Trophoblast cell (in vitro differentiated cells and primary cell): ENCODE measurements around the gene GPR162.

Source experiments
- DNase-seq, 2 donors: peaks; one replicate each; pipeline ENCODE4 v3.0.0-alpha.2; 2016
- H2AFZ ChIP-seq: 2 replicates; pipeline ENCODE4 v1.6.1; 2013; ENCODE audit warnings: low read length, moderate library complexity, mild to moderate bottlenecking; ENCODE audit not compliant: insufficient read depth, poor library complexity
- H2AK5ac ChIP-seq: 2 replicates; pipeline ENCODE4 v1.6.1; 2013; ENCODE audit warnings: mild to moderate bottlenecking, low read length
- H2BK120ac ChIP-seq: 2 replicates; pipeline ENCODE4 v1.6.1; 2013; ENCODE audit warnings: low read length, mild to moderate bottlenecking, moderate library complexity; ENCODE audit not compliant: insufficient read depth, poor library complexity
- H2BK12ac ChIP-seq: 2 replicates; pipeline ENCODE4 v1.6.1; 2013; ENCODE audit warnings: mild to moderate bottlenecking, low read length, moderate library complexity
- H2BK5ac ChIP-seq: 2 replicates; pipeline ENCODE4 v1.6.1; 2013; ENCODE audit warnings: low read length, low read depth, moderate library complexity, mild to moderate bottlenecking; ENCODE audit not compliant: poor library complexity
- H3K14ac ChIP-seq: 2 replicates; pipeline ENCODE4 v1.6.1; 2013; ENCODE audit warnings: mild to moderate bottlenecking, low read length
- H3K18ac ChIP-seq: 2 replicates; pipeline ENCODE4 v1.6.1; 2013; ENCODE audit warnings: mild to moderate bottlenecking, low read length
- H3K23ac ChIP-seq: 2 replicates; pipeline ENCODE4 v1.6.1; 2013; ENCODE audit warnings: low read length
- H3K27ac ChIP-seq: 2 replicates; pipeline ENCODE4 v1.5.1; 2013; ENCODE audit warnings: low read depth, mild to moderate bottlenecking, inconsistent platforms, low read length, moderate library complexity
- H3K27me3 ChIP-seq: 2 replicates; pipeline ENCODE4 v1.6.1; 2013; ENCODE audit warnings: inconsistent platforms, mild to moderate bottlenecking, low read length, moderate library complexity; ENCODE audit not compliant: insufficient read depth
- H3K36me3 ChIP-seq, 2 experiments: 1 replicate in 1 of 2; 2 replicates in 1 of 2; pipeline ENCODE4 v1.6.1; 2013; ENCODE audit warnings: low read length in 2 of 2, mild to moderate bottlenecking in 2 of 2, moderate library complexity in 1 of 2; ENCODE audit not compliant: insufficient read depth in 2 of 2, control insufficient read depth in 1 of 2
- H3K4ac ChIP-seq: 2 replicates; pipeline ENCODE4 v1.6.1; 2013; ENCODE audit warnings: low read depth, mild to moderate bottlenecking, low read length, moderate library complexity
- H3K4me1 ChIP-seq, 2 experiments: 1 replicate in 1 of 2; 2 replicates in 1 of 2; pipeline ENCODE4 v1.6.1; 2013; ENCODE audit warnings: low read length in 2 of 2, mild to moderate bottlenecking in 2 of 2, moderate library complexity in 1 of 2; ENCODE audit not compliant: insufficient read depth in 2 of 2, control insufficient read depth in 1 of 2
- H3K4me2 ChIP-seq: 2 replicates; pipeline ENCODE4 v1.6.1; 2013; ENCODE audit warnings: inconsistent platforms, mild to moderate bottlenecking, low read length, moderate library complexity
- H3K4me3 ChIP-seq: 2 replicates; pipeline ENCODE4 v1.5.1; 2013; ENCODE audit warnings: mild to moderate bottlenecking, low read depth, low read length, inconsistent platforms
- H3K79me1 ChIP-seq: one replicate; pipeline ENCODE4 v1.6.1; 2013; ENCODE audit warnings: low read length
- H3K79me2 ChIP-seq: 2 replicates; pipeline ENCODE4 v1.6.1; 2013; ENCODE audit warnings: low read length, mild to moderate bottlenecking; ENCODE audit not compliant: control insufficient read depth, insufficient read depth, poor library complexity
- H3K9ac ChIP-seq: 2 replicates; pipeline ENCODE4 v1.6.1; 2013; ENCODE audit warnings: mild to moderate bottlenecking, low read length
- H3K9me3 ChIP-seq: 2 replicates; pipeline ENCODE4 v1.6.1; 2013; ENCODE audit warnings: low read depth, mild to moderate bottlenecking, control low read depth, inconsistent platforms, low read length; ENCODE audit not compliant: insufficient read depth
- H4K12ac ChIP-seq: 2 replicates; pipeline ENCODE4 v1.6.1; 2013; ENCODE audit warnings: low read depth, mild to moderate bottlenecking, low read length, moderate library complexity
- H4K8ac ChIP-seq: 2 replicates; pipeline ENCODE4 v1.6.1; 2013; ENCODE audit warnings: low read depth, mild to moderate bottlenecking, low read length, moderate library complexity
- H4K91ac ChIP-seq: one replicate; pipeline ENCODE4 v1.6.1; 2013; ENCODE audit warnings: low read depth, mild to moderate bottlenecking, low read length, moderate library complexity
- WGBS: extraction: QIAGEN DNeasy Blood & Tissue Kit; methylation state at CpG from one replicate; pipeline ENCODE4 v1.1.7; 2013; ENCODE audit warnings: missing lambda C conversion rate; ENCODE audit not compliant: insufficient read length, insufficient coverage; ENCODE audit errors: extremely low coverage; 5-methylcytosine and 5-hydroxymethylcytosine counted together

The GPR162 gene

DNA sequence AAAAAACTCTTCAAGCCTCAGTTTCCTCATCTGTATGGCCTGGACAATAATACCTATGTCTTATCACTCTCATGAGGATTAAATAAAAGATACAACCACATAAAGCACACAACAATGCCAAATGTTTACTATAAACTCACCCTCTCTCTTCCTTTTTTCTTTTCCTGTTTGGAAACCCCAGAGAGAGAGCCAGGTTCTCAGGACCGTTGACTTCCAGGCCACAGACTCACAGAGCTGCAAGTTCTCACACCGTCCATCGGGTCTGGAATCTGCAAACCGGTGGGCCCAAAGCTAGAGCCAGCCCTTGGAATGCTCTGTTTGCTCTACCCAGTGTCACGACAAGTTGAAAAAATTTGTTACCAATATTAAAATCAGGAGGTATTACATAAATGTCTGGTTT is 36.9 kb upstream of the GPR162 start:
- no peak overlapping the region for H4K8ac ChIP-seq
- no peak overlapping the region for H2BK120ac ChIP-seq
- no peaks in the 10 kb centered on the region for H3K9me3 ChIP-seq
- H2AFZ ChIP-seq = no peak overlapping the region
- no peak overlapping the region for H3K27ac ChIP-seq
- H4K12ac ChIP-seq = no peak overlapping the region
- no peaks in the 10 kb centered on the region for H3K36me3 ChIP-seq
- H2AK5ac ChIP-seq = no peak overlapping the region
- H3K18ac ChIP-seq = no peak overlapping the region
- H3K79me1 ChIP-seq = no peaks in the 10 kb centered on the region
- no peak overlapping the region for H2BK12ac ChIP-seq
- H3K14ac ChIP-seq = no peak overlapping the region
- no CpG with 5 or more reads among the region's 5 CpGs for WGBS
- H3K4ac ChIP-seq = no peak overlapping the region
- DNase-seq = no peak
- no peak overlapping the region for H2BK5ac ChIP-seq
- H3K23ac ChIP-seq = no peak overlapping the region
- no peak overlapping the region for H3K4me2 ChIP-seq
- no peak overlapping the region for H3K4me3 ChIP-seq
- H3K27me3 ChIP-seq = no peaks in the 10 kb centered on the region
- H4K91ac ChIP-seq = no peak overlapping the region
- no peaks in the 10 kb centered on the region for H3K79me2 ChIP-seq
- H3K9ac ChIP-seq = no peak overlapping the region
- H3K4me1 ChIP-seq = no peaks in the 10 kb centered on the region

DNA sequence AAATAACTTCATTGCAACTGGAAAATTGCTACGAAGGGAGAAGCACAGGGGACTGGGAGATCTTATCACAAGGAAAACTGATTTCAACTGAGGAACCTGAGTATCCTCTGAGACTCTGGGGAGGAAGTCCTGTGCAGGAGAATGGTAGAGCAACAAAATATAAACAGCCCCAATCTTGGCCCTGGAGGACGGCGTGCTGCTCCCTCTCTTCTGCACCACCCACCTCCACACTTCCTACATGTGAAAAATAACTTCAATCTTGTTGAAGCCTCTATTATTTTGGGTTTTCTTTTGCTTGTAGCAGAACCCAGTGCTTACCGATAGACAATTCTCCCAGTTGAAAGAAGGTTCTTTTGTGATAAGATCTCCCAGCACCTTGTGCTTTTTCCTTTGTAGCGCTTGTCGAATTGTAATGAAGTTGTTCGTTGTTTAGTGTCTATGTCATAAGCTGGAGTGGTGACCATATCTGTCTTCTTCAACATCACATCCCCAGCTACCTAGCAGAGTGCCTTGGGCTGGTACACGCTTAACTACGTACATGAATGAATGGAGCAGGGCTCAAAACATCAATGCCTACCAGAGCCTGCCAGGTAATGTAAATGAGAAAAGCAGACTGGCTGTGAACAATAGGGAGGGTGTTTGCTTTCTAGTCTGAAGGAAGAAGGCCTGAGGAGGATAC is 35.1 kb upstream of the GPR162 start:
- Histone ChIP-seq H3K23ac (no peak overlapping the region), H4K91ac (no peak overlapping the region), H3K9me3 (no peaks in the 10 kb centered on the region), H4K8ac (no peak overlapping the region), H3K27me3 (no peaks in the 10 kb centered on the region), H4K12ac (no peak overlapping the region), H3K18ac (no peak overlapping the region), H2AK5ac (no peak overlapping the region), H3K9ac (no peak overlapping the region), H3K4me2 (no peak overlapping the region), H2BK5ac (no peak overlapping the region), H3K79me1 (no peaks in the 10 kb centered on the region), H3K4me1 (no peaks in the 10 kb centered on the region), H3K4me3 (no peak overlapping the region), H3K27ac (no peak overlapping the region), H3K4ac (no peak overlapping the region), H3K14ac (no peak overlapping the region), H3K79me2 (no peaks in the 10 kb centered on the region), H2BK120ac (no peak overlapping the region), H2AFZ (no peak overlapping the region), H2BK12ac (no peak overlapping the region), H3K36me3 (no peaks in the 10 kb centered on the region)
- no peak for DNase-seq
- no CpG with 5 or more reads among the region's 9 CpGs for WGBS

DNA sequence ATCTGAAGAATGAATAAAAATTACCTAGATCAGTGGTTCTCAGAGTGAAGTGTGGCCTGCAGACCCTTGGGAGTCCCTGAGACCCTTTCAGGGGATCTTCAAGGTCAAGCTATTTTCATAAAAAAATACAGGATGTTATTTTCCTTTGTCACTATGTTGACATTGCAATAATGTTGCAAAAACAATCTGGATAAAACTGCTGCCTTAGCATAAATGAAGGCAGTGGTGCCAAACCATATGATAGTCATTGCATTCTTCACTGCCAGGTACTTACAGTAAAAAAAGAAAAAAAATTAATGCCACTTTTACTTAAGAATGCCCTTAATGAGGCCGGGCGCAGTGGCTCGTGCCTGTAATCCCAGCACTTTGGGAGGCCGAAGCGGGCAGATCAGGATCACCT is 34.3 kb upstream of the GPR162 start:
- no peak overlapping the region for H4K91ac ChIP-seq
- H3K27ac ChIP-seq = no peak overlapping the region
- WGBS = no CpG with 5 or more reads among the region's 5 CpGs
- no peaks in the 10 kb centered on the region for H3K36me3 ChIP-seq
- H2AFZ ChIP-seq = no peak overlapping the region
- H3K4me3 ChIP-seq = no peak overlapping the region
- DNase-seq = no peak
- H3K23ac ChIP-seq = no peak overlapping the region
- no peak overlapping the region for H3K4ac ChIP-seq
- no peaks in the 10 kb centered on the region for H3K79me1 ChIP-seq
- no peak overlapping the region for H3K14ac ChIP-seq
- no peak overlapping the region for H2BK120ac ChIP-seq
- no peak overlapping the region for H3K4me2 ChIP-seq
- no peak overlapping the region for H2BK5ac ChIP-seq
- H3K27me3 ChIP-seq = no peaks in the 10 kb centered on the region
- H3K4me1 ChIP-seq = no peaks in the 10 kb centered on the region
- H2BK12ac ChIP-seq = no peak overlapping the region
- H3K18ac ChIP-seq = no peak overlapping the region
- H4K8ac ChIP-seq = no peak overlapping the region
- no peak overlapping the region for H2AK5ac ChIP-seq
- no peaks in the 10 kb centered on the region for H3K79me2 ChIP-seq
- no peak overlapping the region for H4K12ac ChIP-seq
- no peak overlapping the region for H3K9ac ChIP-seq
- no peaks in the 10 kb centered on the region for H3K9me3 ChIP-seq

DNA sequence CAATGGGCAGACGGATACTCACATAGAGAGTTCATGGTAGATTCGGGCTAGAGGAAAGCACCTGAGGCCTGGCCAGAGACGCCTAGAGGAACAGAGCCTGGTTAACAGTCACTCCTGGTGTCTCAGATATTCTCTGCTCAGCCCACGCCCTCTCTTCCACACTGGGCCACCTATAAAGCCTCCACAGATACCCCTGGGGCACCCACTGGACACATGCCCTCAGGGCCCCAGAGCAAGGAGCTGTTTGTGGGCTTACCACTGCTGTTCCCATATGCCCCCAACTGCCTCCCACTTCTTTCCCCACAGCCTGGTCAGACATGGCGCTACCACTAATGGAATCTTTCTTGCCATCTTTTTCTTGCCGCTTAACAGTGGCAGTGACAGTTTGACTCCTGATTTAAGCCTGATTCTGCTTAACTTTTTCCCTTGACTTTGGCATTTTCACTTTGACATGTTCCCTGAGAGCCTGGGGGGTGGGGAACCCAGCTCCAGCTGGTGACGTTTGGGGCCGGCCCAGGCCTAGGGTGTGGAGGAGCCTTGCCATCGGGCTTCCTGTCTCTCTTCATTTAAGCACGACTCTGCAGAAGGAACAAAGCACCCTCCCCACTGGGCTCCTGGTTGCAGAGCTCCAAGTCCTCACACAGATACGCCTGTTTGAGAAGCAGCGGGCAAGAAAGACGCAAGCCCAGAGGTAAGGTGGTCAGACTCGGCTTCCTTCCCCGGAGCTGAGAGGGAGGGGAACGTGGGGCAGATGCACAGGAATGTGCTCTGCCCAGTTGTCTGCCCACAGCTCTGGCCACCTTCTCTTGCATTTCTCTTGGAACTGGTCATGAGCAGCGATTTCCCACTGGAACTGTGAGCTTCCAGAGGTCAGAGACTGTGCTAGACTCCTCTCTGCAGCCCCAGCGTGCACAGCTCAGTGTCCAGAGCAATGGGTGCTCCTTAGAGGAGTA is 32.4 kb upstream of the GPR162 start, which contains the start of gene CD4:
TSS of gene CD4 (plus strand) at position 557 of the 953 bp plus-strand sequence. CDS start 10,611 bp downstream, outside the sequence.
- no peak within 1 kb of the TSS for H3K4me3 ChIP-seq
- H3K79me1 ChIP-seq = no peaks in the 10 kb centered on the region
- WGBS = no CpG with 5 or more reads among the region's 18 CpGs

More for the DNA sequence above, 32.4 kb upstream of the GPR162 start, which contains the start of gene CD4:
- Histone ChIP-seq H3K9ac (no peak within 1 kb of the TSS), H3K18ac (no peak within 1 kb of the TSS), H4K91ac (no peak within 1 kb of the TSS), H3K4ac (no peak within 1 kb of the TSS), H3K23ac (no peak within 1 kb of the TSS), H3K14ac (no peak within 1 kb of the TSS), H3K4me1 (no peaks in the 10 kb centered on the region), H4K8ac (no peak within 1 kb of the TSS), H3K9me3 (no peaks in the 10 kb centered on the region), H2BK120ac (no peak within 1 kb of the TSS), H2BK5ac (no peak within 1 kb of the TSS), H3K79me2 (no peaks in the 10 kb centered on the region), H4K12ac (no peak within 1 kb of the TSS), H3K27ac (no peak within 1 kb of the TSS), H2AK5ac (no peak within 1 kb of the TSS), H2BK12ac (no peak within 1 kb of the TSS), H2AFZ (no peak within 1 kb of the TSS), H3K36me3 (no peaks in the 10 kb centered on the region), H3K27me3 (no peaks in the 10 kb centered on the region), H3K4me2 (no peak within 1 kb of the TSS)
- peak in 1 of 2 donors; percentile 10 for DNase-seq
